Astrocyte (in vitro differentiated cells and primary cell): Measurements from ENCODE around the gene HFM1.

Experiments used
- EZH2 ChIP-seq: IDR thresholded peaks from 2 replicates; pipeline ENCODE4 v1.6.1; 2012; ENCODE audit warnings: mild to moderate bottlenecking, low read length, inconsistent platforms; ENCODE audit not compliant: insufficient read depth
- TF ChIP-seq, protein P1 (sequence below): IDR thresholded peaks from 2 replicates; pipeline ENCODE4 v1.5.1; 2011; ENCODE audit warnings: low read depth, mild to moderate bottlenecking, inconsistent platforms, low read length, moderate library complexity; ENCODE audit not compliant: insufficient read depth

GRCh38 chr1:91398291-91398690 lies 6.3 kb downstream of the HFM1 start:
- TF ChIP-seq, protein P1, sequence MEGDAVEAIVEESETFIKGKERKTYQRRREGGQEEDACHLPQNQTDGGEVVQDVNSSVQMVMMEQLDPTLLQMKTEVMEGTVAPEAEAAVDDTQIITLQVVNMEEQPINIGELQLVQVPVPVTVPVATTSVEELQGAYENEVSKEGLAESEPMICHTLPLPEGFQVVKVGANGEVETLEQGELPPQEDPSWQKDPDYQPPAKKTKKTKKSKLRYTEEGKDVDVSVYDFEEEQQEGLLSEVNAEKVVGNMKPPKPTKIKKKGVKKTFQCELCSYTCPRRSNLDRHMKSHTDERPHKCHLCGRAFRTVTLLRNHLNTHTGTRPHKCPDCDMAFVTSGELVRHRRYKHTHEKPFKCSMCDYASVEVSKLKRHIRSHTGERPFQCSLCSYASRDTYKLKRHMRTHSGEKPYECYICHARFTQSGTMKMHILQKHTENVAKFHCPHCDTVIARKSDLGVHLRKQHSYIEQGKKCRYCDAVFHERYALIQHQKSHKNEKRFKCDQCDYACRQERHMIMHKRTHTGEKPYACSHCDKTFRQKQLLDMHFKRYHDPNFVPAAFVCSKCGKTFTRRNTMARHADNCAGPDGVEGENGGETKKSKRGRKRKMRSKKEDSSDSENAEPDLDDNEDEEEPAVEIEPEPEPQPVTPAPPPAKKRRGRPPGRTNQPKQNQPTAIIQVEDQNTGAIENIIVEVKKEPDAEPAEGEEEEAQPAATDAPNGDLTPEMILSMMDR = no peak
- TF ChIP-seq EZH2 = no peak
